GM12878 (cell line): ENCODE results near the gene TAF1L. TPM values are rescaled to one million over a fixed set of nuclear protein-coding genes. Genes with fewer than 3 reads are reported as not detected.
"Not testable (repeated sequence)": the region's sequence is repeated elsewhere in the genome, so short reads cannot be mapped to it uniquely, and the experiment has no call there.

Experiments
- ATAC-seq: fragments of 200-7000 bp; cut with Tn5 transposase; 3 replicates; pipeline ENCODE4 v1.9.1; 2020; ENCODE audit warnings: mild to moderate bottlenecking, moderate library complexity
- BruUV-seq: library from RNA; stranded (reverse); fragments of 400-500 nt; replicated peaks from 2 replicates; lab custom pipeline; 2021; lab: Mats Ljungman, UMichigan
- CTCF ChIA-PET: fragments of 300-600 bp; sonication (Branson Sonifier 250); formaldehyde crosslinking; extraction: SDS; loops from one replicate; lab custom pipeline; 2021; ENCODE audit warnings: inconsistent platforms; lab: Yijun Ruan, JAX
- POLR2A ChIA-PET: fragments of 350-600 bp; formaldehyde crosslinking; extraction: SDS; loops from one replicate; lab custom pipeline; 2021; ENCODE audit warnings: inconsistent platforms; lab: Charles Lee
- RAD21 ChIA-PET: fragments of 300-600 bp; sonication (Branson Sonifier 250); formaldehyde crosslinking; loops from one replicate; lab custom pipeline; 2023; ENCODE audit warnings: antibody characterized with exemption; ENCODE audit not compliant: unreplicated experiment; lab: Charles Lee
- SMC1A ChIA-PET: fragments of 300-600 bp; sonication (Branson Sonifier 250); formaldehyde crosslinking; loops from one replicate; lab custom pipeline; 2023; ENCODE audit not compliant: unreplicated experiment, uncharacterized antibody; lab: Charles Lee
- DNase-seq: peaks from one replicate; pipeline ENCODE4 v3.0.0-alpha.2; 2011; ENCODE audit warnings: low read depth, low spot score
- FAIRE-seq: peaks from 3 replicates; lab custom pipeline; 2011; peaks lifted over from hg19 to GRCh38; lab: Jason Lieb, UNC
- H2AFZ ChIP-seq: 2 replicates; pipeline ENCODE4 v1.6.0; 2011; ENCODE audit warnings: low read depth, low read length, control low read depth; ENCODE audit not compliant: control insufficient read depth
- H3K27ac ChIP-seq: 2 replicates; pipeline ENCODE4 v1.5.1; 2011; ENCODE audit warnings: control low read depth; ENCODE audit not compliant: control insufficient read depth, insufficient read depth
- H3K27me3 ChIP-seq, 2 experiments: replicated peaks in 1 of 2; 2 replicates each; pipeline versions ENCODE4 v1.6.0 to v1.6.1; 2011; ENCODE audit warnings: low read length in 1 of 2; ENCODE audit not compliant: control insufficient read depth in 2 of 2, insufficient read depth in 2 of 2
- H3K36me3 ChIP-seq, 2 experiments: 2 replicates each; pipeline ENCODE4 v1.5.1; 2011; ENCODE audit warnings: low read length in 1 of 2; ENCODE audit not compliant: control insufficient read depth in 2 of 2, insufficient read depth in 2 of 2
- H3K4me1 ChIP-seq: 2 replicates; pipeline ENCODE4 v1.6.1; 2011; ENCODE audit warnings: mild to moderate bottlenecking, low read length, moderate library complexity, mixed read lengths; ENCODE audit not compliant: control insufficient read depth, insufficient read depth
- H3K4me2 ChIP-seq: 2 replicates; pipeline ENCODE4 v1.6.0; 2011; ENCODE audit warnings: control low read depth; ENCODE audit not compliant: control insufficient read depth, insufficient read depth
- H3K4me3 ChIP-seq: fragments of 200-600 bp; sonication (generic); 2 replicates; pipeline ENCODE4 v1.5.1; 2016
- H3K79me2 ChIP-seq: 2 replicates; pipeline ENCODE4 v1.6.0; 2011; ENCODE audit warnings: low read length; ENCODE audit not compliant: control insufficient read depth, insufficient read depth
- H3K9ac ChIP-seq: 2 replicates; pipeline ENCODE4 v1.8.0; 2011; ENCODE audit warnings: low read length, control low read depth, mixed read lengths; ENCODE audit not compliant: control insufficient read depth, insufficient read depth
- H3K9me3 ChIP-seq: replicated peaks from 3 replicates; pipeline ENCODE4 v1.5.1; 2011; ENCODE audit warnings: mild to moderate bottlenecking, low read length; ENCODE audit not compliant: control insufficient read depth, insufficient read depth
- H4K20me1 ChIP-seq: 2 replicates; pipeline ENCODE4 v1.6.0; 2011; ENCODE audit not compliant: control insufficient read depth, insufficient read depth
- DPF2 ChIP-seq: fragments of 450-650 bp; IDR thresholded peaks from 2 replicates; pipeline ENCODE4 v1.6.1; 2017; ENCODE audit warnings: mild to moderate bottlenecking
- NR2F1 ChIP-seq: fragments of 450-650 bp; conservative IDR thresholded peaks from 2 replicates; pipeline ENCODE4 v1.6.1; 2017; ENCODE audit warnings: mild to moderate bottlenecking
- RAD21 ChIP-seq: IDR thresholded peaks from 2 replicates; pipeline ENCODE4 v1.6.1; 2011; ENCODE audit warnings: mild to moderate bottlenecking, low read depth, low read length, moderate library complexity; ENCODE audit not compliant: insufficient read depth
- SPI1 ChIP-seq: IDR thresholded peaks from 2 replicates; pipeline ENCODE4 v1.6.1; 2011; ENCODE audit warnings: low read depth, mild to moderate bottlenecking, low read length, moderate library complexity, borderline replicate concordance; ENCODE audit not compliant: insufficient read depth
- TCF3 ChIP-seq: IDR thresholded peaks from 2 replicates; pipeline ENCODE4 v1.6.1; 2012; ENCODE audit warnings: low read depth, mild to moderate bottlenecking, low read length, borderline replicate concordance; ENCODE audit not compliant: insufficient read depth
- WGBS: methylation state at CpG from one replicate; pipeline ENCODE4 v1.1.6; 2016; ENCODE audit warnings: low lambda C conversion rate; ENCODE audit not compliant: insufficient replicate concordance, insufficient coverage; ENCODE audit errors: missing lambda C conversion rate; 5-methylcytosine and 5-hydroxymethylcytosine counted together
- in situ Hi-C: fragments of 300-500 bp; cut with MboI; formaldehyde crosslinking; loops from 9 replicates; pipeline ENCODE4 v1.14.3; 2018; ENCODE audit warnings: mixed read lengths
- intact Hi-C: fragments of 100-400 bp; cut with micrococcal nuclease; formaldehyde crosslinking; loops from one replicate; pipeline ENCODE4 v1.14.2; 2022; ENCODE audit not compliant: unreplicated experiment
- polyA plus RNA-seq, 11 experiments: library from polyadenylated mRNA; depleted of rRNA in 4 of 11; unstranded in 6 of 11; stranded (reverse) in 5 of 11; fragments of >200 nt; fragmentation: Nextera tagmentation in 4 of 11; fragmentation: Illumina TruSeq in 1 of 11; extraction: Ambion mirVana in 4 of 11; extraction: Trizol in 1 of 11; gene quantifications; 1 replicate in 1 of 11; 2 replicates in 10 of 11; pipeline versions ENCODE4 v1.2.1 to v1.2.3, GENCODE V29; 2011 to 2016; ENCODE audit warnings: inconsistent platforms in 2 of 11, missing spikeins in 2 of 11, low read depth in 1 of 11
- total RNA-seq, 4 experiments: library from RNA; depleted of rRNA in 3 of 4; stranded (reverse); fragments of >200 nt in 3 of 4; fragmentation: Illumina TruSeq in 1 of 4; extraction: Trizol in 1 of 4; gene quantifications; 2 replicates each; pipeline versions ENCODE4 v1.2.1 to v1.2.3, GENCODE V29; 2013 to 2021
- TF ChIP-seq, protein P1 (sequence below): fragments of 450-650 bp; IDR thresholded peaks from 2 replicates; pipeline ENCODE4 v1.6.1; 2016; ENCODE audit warnings: mild to moderate bottlenecking, moderate library complexity, borderline replicate concordance
- TF ChIP-seq, protein P2 (sequence below): IDR thresholded peaks from 2 replicates; pipeline ENCODE4 v1.6.1; 2011; ENCODE audit warnings: low read depth, low read length, improper control_type of control experiment, borderline replicate concordance

TAF1L gene
- total and polyA plus RNA-seq, 10 of the 15 experiments (the other 5 are each of a cell fraction or from before 2014, with no cell fraction given) = under 0.01 to 0.03 (median 0.01) TPM; not detected in 6

DNA sequence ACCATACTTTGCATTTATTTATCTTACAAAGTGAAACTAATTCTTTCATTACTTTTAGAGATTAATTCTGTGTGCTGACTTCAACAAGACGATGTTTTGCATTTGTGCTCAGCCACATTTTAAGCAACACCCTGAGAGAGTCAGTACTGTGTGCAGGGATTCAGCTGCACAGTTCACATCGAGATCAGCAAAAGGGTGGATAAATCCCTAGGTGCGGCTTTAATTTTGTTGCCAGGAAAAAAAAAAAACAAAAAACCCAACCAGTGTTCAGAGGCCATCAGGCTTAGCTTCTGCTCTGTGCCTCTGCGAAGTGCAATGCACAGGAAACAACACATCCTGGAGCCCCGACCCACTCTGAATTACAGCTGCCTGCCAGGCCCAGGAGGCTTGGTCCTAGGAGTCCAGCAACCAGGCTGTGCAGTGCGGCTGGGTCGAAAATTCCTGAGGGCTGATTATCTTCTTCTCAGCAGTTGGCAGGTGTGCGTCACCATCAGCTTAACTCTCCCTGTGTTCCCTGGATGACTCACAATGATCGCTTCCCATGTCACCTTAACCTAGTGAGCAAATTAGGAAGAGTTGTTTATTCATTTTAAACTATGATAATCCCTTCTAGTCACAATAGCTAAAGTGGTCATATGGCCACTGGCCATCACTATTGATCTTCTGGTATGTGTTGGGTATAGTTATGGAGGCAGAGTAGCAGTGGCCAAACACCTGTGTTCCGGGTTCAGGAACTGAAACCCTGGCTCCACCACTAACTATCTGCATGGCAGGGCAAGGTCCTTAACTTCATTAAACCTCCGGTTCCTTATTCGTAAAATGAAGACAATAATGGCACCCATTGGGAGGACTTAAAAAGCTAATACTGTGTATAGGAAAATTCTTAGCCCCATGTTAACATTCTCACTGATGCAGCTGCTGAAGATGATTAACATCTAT, 31.3 kb downstream of the TAF1L start:
- H3K36me3 ChIP-seq = no peaks in the 10 kb centered on the region
- peaks cover 3% of the 10 kb centered on the region for H3K4me1 ChIP-seq
- H3K79me2 ChIP-seq = no peaks in the 10 kb centered on the region
- in situ Hi-C loops = no loop called here
- POLR2A ChIA-PET = no interaction called here
- 0 out of 2 replicates have a peak, but pooled peaks have one; percentile 31 for TF ChIP-seq TCF3
- no peak for TF ChIP-seq NR2F1
- 0 out of 2 replicates have a peak, but pooled peaks have one; percentile 16 for TF ChIP-seq DPF2
- TF ChIP-seq, protein P1, sequence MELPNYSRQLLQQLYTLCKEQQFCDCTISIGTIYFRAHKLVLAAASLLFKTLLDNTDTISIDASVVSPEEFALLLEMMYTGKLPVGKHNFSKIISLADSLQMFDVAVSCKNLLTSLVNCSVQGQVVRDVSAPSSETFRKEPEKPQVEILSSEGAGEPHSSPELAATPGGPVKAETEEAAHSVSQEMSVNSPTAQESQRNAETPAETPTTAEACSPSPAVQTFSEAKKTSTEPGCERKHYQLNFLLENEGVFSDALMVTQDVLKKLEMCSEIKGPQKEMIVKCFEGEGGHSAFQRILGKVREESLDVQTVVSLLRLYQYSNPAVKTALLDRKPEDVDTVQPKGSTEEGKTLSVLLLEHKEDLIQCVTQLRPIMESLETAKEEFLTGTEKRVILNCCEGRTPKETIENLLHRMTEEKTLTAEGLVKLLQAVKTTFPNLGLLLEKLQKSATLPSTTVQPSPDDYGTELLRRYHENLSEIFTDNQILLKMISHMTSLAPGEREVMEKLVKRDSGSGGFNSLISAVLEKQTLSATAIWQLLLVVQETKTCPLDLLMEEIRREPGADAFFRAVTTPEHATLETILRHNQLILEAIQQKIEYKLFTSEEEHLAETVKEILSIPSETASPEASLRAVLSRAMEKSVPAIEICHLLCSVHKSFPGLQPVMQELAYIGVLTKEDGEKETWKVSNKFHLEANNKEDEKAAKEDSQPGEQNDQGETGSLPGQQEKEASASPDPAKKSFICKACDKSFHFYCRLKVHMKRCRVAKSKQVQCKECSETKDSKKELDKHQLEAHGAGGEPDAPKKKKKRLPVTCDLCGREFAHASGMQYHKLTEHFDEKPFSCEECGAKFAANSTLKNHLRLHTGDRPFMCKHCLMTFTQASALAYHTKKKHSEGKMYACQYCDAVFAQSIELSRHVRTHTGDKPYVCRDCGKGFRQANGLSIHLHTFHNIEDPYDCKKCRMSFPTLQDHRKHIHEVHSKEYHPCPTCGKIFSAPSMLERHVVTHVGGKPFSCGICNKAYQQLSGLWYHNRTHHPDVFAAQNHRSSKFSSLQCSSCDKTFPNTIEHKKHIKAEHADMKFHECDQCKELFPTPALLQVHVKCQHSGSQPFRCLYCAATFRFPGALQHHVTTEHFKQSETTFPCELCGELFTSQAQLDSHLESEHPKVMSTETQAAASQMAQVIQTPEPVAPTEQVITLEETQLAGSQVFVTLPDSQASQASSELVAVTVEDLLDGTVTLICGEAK = no peak
- peak; percentile 62; the same call in 1 of the 2 replicates for TF ChIP-seq SPI1
- TF ChIP-seq RAD21 = no peak
- TF ChIP-seq, protein P2, sequence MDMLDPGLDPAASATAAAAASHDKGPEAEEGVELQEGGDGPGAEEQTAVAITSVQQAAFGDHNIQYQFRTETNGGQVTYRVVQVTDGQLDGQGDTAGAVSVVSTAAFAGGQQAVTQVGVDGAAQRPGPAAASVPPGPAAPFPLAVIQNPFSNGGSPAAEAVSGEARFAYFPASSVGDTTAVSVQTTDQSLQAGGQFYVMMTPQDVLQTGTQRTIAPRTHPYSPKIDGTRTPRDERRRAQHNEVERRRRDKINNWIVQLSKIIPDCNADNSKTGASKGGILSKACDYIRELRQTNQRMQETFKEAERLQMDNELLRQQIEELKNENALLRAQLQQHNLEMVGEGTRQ = no peak
- no peak overlapping the region for H3K4me2 ChIP-seq
- H3K9me3 ChIP-seq = no peaks in the 10 kb centered on the region
- RAD21 ChIA-PET = interaction anchor here (0.7 kb wide), 1 partner anchor 24 kb away, joined by 5 read pairs; no protein-coding TSS in a partner anchor
- no peaks in the 10 kb centered on the region for H4K20me1 ChIP-seq
- SMC1A ChIA-PET = interaction anchor here (0.6 to 1.0 kb wide), 2 partner anchors 25 to 538 kb away, joined by 3 to 4 read pairs; no protein-coding TSS in a partner anchor
- H3K27ac ChIP-seq = no peak overlapping the region
- H2AFZ ChIP-seq = no peak overlapping the region
- intact Hi-C loops = no loop called here
- H3K9ac ChIP-seq = no peak overlapping the region
- FAIRE-seq = no peak
- H3K27me3 ChIP-seq = no peaks in the 10 kb centered on the region; a peak in 1 of 4 replicates
- DNase-seq = no peak
- CTCF ChIA-PET = interaction anchor here (0.8 to 4.1 kb wide), 5 partner anchors 10 to 364 kb away, joined by 3 to 21 read pairs (median 5); no protein-coding TSS in a partner anchor
- no TSS peak for BruUV-seq
- H3K4me3 ChIP-seq = no peak overlapping the region
- peak; percentile 79 for ATAC-seq
- WGBS = 26% methylated on average over 12 of the region's 12 CpGs

DNA sequence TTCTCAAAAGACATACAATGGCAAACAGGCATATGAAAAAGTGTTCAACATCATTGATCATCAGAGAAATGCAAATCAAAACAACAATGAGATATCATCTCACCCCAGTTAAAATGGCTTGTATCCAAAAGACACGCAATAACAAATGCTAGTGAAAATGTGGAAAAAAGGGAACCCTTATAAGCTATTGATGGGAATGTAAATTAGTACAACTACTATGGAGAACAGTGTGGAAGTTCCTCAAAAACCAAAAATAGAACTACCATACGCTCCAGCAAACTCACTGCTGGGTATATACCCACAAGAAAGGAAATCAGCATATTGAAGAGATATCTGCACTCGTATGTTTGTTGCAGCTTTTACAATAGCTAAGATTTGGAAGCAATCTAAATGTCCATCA, 36.4 kb downstream of the TAF1L start:
- H3K27me3 ChIP-seq, H2AFZ ChIP-seq, in situ Hi-C loops, RAD21 ChIA-PET, H3K4me3 ChIP-seq, DNase-seq, SMC1A ChIA-PET, H3K79me2 ChIP-seq, FAIRE-seq, POLR2A ChIA-PET, H3K4me1 ChIP-seq, intact Hi-C loops, H3K36me3 ChIP-seq, BruUV-seq, H4K20me1 ChIP-seq, H3K9me3 ChIP-seq, H3K4me2 ChIP-seq, ATAC-seq, H3K27ac ChIP-seq, H3K9ac ChIP-seq: not testable (repeated sequence)
- CTCF ChIA-PET = interaction anchor here (1.6 to 1.9 kb wide), 2 partner anchors 9 to 19 kb away, joined by 5 to 8 read pairs; no protein-coding TSS in a partner anchor
- WGBS = 15% methylated on average over 3 of the region's 3 CpGs
